A673 (cell line): ENCODE measurements around the gene TRIM29. TPM values are rescaled to one million over a fixed set of nuclear protein-coding genes. Genes with fewer than 3 reads are reported as not detected.

Source experiments
- BruUV-seq: library from RNA; stranded (reverse); fragments of 400-500 nt; replicated peaks from 2 replicates; lab custom pipeline; 2021; lab: Mats Ljungman, UMichigan
- CTCF ChIA-PET: fragments of 300-600 bp; sonication (Branson Sonifier 250); formaldehyde crosslinking; loops from one replicate; lab custom pipeline; 2022; ENCODE audit warnings: antibody characterized with exemption; lab: Charles Lee
- POLR2A ChIA-PET: fragments of 300-600 bp; sonication (Branson Sonifier 250); formaldehyde crosslinking; loops from one replicate; lab custom pipeline; 2022; ENCODE audit warnings: antibody characterized with exemption; ENCODE audit not compliant: low non-redundant PET; lab: Charles Lee
- DNase-seq: peaks from one replicate; pipeline ENCODE4 v3.0.0-alpha.2; 2015; ENCODE audit warnings: low spot score
- H3K27ac ChIP-seq: fragments of 200-600 bp; sonication (generic); 2 replicates; pipeline ENCODE4 v1.5.1; 2016; ENCODE audit warnings: mixed run types, low read depth, mild to moderate bottlenecking, mixed read lengths, antibody characterized with exemption, low read length; ENCODE audit not compliant: poor library complexity, severe bottlenecking
- H3K27me3 ChIP-seq: fragments of 200-600 bp; sonication (generic); replicated peaks from 2 replicates; pipeline ENCODE4 v1.6.1; 2017; ENCODE audit warnings: mixed run types, low read depth, mild to moderate bottlenecking, mixed read lengths, antibody characterized with exemption, low read length; ENCODE audit not compliant: insufficient read depth, poor library complexity
- H3K36me3 ChIP-seq: fragments of 200-600 bp; sonication (generic); 2 replicates; pipeline ENCODE4 v1.6.1; 2016; ENCODE audit warnings: mixed run types, mild to moderate bottlenecking, mixed read lengths, antibody characterized with exemption, low read length; ENCODE audit not compliant: insufficient read depth, poor library complexity, severe bottlenecking
- H3K4me1 ChIP-seq: fragments of 200-600 bp; sonication (generic); 2 replicates; pipeline ENCODE4 v1.6.1; 2017; ENCODE audit warnings: mixed run types, mild to moderate bottlenecking, mixed read lengths, antibody characterized with exemption, low read length; ENCODE audit not compliant: insufficient read depth, poor library complexity, severe bottlenecking
- H3K4me3 ChIP-seq: fragments of 200-600 bp; sonication (generic); 2 replicates; pipeline ENCODE4 v1.5.1; 2016; ENCODE audit warnings: low read depth, mixed run types, mild to moderate bottlenecking, mixed read lengths, low read length; ENCODE audit not compliant: poor library complexity, severe bottlenecking
- H3K9me3 ChIP-seq: fragments of 200-600 bp; sonication (generic); 2 replicates; pipeline ENCODE4 v1.6.1; 2016; ENCODE audit warnings: mixed run types, low read depth, mild to moderate bottlenecking, mixed read lengths, antibody characterized with exemption, low read length; ENCODE audit not compliant: poor library complexity, severe bottlenecking
- EZH2 ChIP-seq: fragments of 200-600 bp; sonication (generic); IDR thresholded peaks from 2 replicates; pipeline ENCODE4 v1.6.1; 2017; ENCODE audit warnings: borderline replicate concordance, low read depth, mild to moderate bottlenecking, mixed read lengths, antibody characterized with exemption, low read length; ENCODE audit not compliant: poor library complexity, severe bottlenecking
- intact Hi-C: fragments of 100-400 bp; cut with micrococcal nuclease; formaldehyde crosslinking; loops from one replicate; pipeline ENCODE4 v1.10.0; 2022; ENCODE audit not compliant: unreplicated experiment
- total RNA-seq: library from RNA; stranded (reverse); gene quantifications from 2 replicates; pipeline ENCODE4 v1.2.3, GENCODE V29; 2021
- TF ChIP-seq, protein P1 (sequence below): fragments of 300-800, 200-600 bp; sonication (generic); conservative IDR thresholded peaks from 2 replicates; pipeline ENCODE4 v1.5.1; 2017; ENCODE audit warnings: low read depth, mild to moderate bottlenecking, antibody characterized with exemption, low read length, moderate library complexity, mixed read lengths

TRIM29 gene
- total RNA-seq, 1 experiment from 2014 or later, result not detected

DNA sequence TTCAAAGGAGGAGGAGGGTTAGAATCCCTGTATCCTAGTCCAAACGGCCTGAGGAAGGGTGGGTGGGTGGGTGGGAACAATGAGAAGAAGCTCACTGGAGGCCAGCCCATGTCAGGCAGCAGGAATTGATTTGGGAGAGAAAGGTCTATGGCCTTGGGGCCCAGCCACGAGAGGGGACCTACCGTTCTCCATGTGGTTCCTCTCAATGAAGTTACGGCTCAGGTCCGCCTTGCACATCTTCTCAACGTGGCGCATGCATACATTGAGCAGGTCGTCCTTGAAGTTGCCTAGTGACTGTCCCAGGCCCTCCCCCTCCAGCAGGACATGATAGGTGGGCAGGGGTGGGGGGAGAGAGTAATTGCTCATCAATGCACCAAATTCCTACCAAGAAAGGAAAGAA lies 12.4 kb downstream of the TRIM29 start:
- H3K4me1 ChIP-seq, result no peaks in the 10 kb centered on the region
- H3K36me3 ChIP-seq, result no peaks in the 10 kb centered on the region
- no peak overlapping the region for H3K27ac ChIP-seq
- TF ChIP-seq EZH2, result no peak
- TF ChIP-seq, protein P1, sequence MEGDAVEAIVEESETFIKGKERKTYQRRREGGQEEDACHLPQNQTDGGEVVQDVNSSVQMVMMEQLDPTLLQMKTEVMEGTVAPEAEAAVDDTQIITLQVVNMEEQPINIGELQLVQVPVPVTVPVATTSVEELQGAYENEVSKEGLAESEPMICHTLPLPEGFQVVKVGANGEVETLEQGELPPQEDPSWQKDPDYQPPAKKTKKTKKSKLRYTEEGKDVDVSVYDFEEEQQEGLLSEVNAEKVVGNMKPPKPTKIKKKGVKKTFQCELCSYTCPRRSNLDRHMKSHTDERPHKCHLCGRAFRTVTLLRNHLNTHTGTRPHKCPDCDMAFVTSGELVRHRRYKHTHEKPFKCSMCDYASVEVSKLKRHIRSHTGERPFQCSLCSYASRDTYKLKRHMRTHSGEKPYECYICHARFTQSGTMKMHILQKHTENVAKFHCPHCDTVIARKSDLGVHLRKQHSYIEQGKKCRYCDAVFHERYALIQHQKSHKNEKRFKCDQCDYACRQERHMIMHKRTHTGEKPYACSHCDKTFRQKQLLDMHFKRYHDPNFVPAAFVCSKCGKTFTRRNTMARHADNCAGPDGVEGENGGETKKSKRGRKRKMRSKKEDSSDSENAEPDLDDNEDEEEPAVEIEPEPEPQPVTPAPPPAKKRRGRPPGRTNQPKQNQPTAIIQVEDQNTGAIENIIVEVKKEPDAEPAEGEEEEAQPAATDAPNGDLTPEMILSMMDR, result no peak
- no peaks in the 10 kb centered on the region for H3K9me3 ChIP-seq
- ChIA-PET CTCF (no interaction called here), POLR2A (no interaction called here)
- H3K27me3 ChIP-seq, result peaks cover 9% of the 10 kb centered on the region
- BruUV-seq, result no TSS peak
- DNase-seq, result no peak
- H3K4me3 ChIP-seq, result no peak overlapping the region
- intact Hi-C loops, result no loop called here

- H3K4me1 ChIP-seq, result no peaks in the 10 kb centered on the region
- ChIA-PET POLR2A (no interaction called here), CTCF (no interaction called here)
- H3K9me3 ChIP-seq, result no peaks in the 10 kb centered on the region
- H3K4me3 ChIP-seq, result no peak overlapping the region
- no peak overlapping the region for H3K27ac ChIP-seq
- intact Hi-C loops, result no loop called here
- no peak for DNase-seq
- TF ChIP-seq, protein P1, result no peak
- TF ChIP-seq EZH2, result no peak
- peaks cover 9% of the 10 kb centered on the region for H3K27me3 ChIP-seq
- no peaks in the 10 kb centered on the region for H3K36me3 ChIP-seq
- BruUV-seq, result no TSS peak
Measured at GRCh38 chr11:120125024-120125423, 12.9 kb downstream of the TRIM29 start.

- H3K36me3 ChIP-seq, result no peaks in the 10 kb centered on the region
- no peaks in the 10 kb centered on the region for H3K9me3 ChIP-seq
- DNase-seq, result no peak
- peaks cover 9% of the 10 kb centered on the region for H3K27me3 ChIP-seq
- no peak overlapping the region for H3K4me3 ChIP-seq
- no TSS peak for BruUV-seq
- H3K4me1 ChIP-seq, result no peaks in the 10 kb centered on the region
- POLR2A ChIA-PET, result no interaction called here
- no peak overlapping the region for H3K27ac ChIP-seq
- intact Hi-C loops, result no loop called here
- CTCF ChIA-PET, result no interaction called here
- TF ChIP-seq, protein P1, result no peak
- no peak for TF ChIP-seq EZH2
Measured at GRCh38 chr11:120124355-120124754, 13.6 kb downstream of the TRIM29 start.
